GM13976 (cell line): ENCODE results near the gene TAF1B.

Source experiments
- DNase-seq: peaks from one replicate; pipeline ENCODE4 v3.0.0; 2012; ENCODE audit warnings: low spot score
- in situ Hi-C: fragments of 300-500 bp; cut with MboI; formaldehyde crosslinking; loops from one replicate; pipeline ENCODE4 v1.12.0; 2022; ENCODE audit warnings: low sequenced_read_pairs, mixed read lengths, inconsistent platforms; ENCODE audit not compliant: unreplicated experiment
- TF ChIP-seq, protein P1 (sequence below): IDR thresholded peaks from 2 replicates; pipeline ENCODE4 v1.5.1; 2012; ENCODE audit warnings: borderline replicate concordance, mild to moderate bottlenecking; ENCODE audit not compliant: insufficient read depth; ENCODE audit errors: extremely low read depth, missing control alignments, control extremely low read depth

TAF1B gene

DNA sequence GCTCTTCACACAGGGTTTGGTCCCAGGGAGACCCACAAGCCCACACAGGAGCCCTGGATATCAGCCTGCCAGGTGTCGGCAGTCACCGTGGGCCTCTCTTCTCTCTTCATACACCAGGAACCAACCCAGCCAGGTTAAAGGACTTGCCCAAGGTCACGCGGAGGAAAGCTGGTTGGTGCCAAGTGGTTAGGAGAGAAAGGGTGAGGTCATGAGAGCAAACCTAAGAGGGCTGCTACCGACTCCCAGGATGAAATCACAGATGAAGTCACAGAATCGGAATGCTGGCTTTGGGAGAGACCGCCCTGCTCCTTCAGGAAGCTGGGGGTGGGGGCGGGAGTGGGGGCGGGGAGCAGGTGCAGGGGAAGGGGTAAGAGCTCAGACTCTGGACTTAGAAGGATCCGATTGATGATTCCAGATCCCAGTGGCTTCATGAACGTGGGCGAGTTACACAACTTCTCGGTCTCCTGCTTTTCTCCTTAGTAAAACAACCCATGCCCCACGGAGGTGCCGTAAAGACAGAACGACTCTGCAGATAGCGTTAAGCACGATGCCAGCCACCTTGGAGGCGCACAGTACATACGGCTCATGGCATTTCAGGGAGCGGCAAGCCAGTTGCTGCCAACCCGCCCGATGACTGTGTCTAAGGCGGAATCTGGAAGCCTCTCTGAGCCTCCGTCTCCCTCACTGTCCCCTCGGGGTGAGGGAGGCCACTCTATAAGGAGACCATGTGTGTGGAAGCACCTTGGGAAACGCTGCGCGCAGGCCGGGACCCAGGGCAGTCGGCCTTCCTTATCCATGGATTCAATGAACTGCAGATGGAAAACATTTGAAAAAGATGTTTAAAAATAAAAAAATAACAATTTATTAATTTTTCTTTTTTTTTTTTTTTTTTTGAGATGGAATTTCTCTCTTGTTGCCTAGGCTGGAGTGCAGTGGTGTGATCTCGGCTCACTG is 23.0 kb upstream of the TAF1B start:
- no peak for DNase-seq
- TF ChIP-seq, protein P1, sequence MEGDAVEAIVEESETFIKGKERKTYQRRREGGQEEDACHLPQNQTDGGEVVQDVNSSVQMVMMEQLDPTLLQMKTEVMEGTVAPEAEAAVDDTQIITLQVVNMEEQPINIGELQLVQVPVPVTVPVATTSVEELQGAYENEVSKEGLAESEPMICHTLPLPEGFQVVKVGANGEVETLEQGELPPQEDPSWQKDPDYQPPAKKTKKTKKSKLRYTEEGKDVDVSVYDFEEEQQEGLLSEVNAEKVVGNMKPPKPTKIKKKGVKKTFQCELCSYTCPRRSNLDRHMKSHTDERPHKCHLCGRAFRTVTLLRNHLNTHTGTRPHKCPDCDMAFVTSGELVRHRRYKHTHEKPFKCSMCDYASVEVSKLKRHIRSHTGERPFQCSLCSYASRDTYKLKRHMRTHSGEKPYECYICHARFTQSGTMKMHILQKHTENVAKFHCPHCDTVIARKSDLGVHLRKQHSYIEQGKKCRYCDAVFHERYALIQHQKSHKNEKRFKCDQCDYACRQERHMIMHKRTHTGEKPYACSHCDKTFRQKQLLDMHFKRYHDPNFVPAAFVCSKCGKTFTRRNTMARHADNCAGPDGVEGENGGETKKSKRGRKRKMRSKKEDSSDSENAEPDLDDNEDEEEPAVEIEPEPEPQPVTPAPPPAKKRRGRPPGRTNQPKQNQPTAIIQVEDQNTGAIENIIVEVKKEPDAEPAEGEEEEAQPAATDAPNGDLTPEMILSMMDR = no peak
- in situ Hi-C loops = no loop called here

DNA sequence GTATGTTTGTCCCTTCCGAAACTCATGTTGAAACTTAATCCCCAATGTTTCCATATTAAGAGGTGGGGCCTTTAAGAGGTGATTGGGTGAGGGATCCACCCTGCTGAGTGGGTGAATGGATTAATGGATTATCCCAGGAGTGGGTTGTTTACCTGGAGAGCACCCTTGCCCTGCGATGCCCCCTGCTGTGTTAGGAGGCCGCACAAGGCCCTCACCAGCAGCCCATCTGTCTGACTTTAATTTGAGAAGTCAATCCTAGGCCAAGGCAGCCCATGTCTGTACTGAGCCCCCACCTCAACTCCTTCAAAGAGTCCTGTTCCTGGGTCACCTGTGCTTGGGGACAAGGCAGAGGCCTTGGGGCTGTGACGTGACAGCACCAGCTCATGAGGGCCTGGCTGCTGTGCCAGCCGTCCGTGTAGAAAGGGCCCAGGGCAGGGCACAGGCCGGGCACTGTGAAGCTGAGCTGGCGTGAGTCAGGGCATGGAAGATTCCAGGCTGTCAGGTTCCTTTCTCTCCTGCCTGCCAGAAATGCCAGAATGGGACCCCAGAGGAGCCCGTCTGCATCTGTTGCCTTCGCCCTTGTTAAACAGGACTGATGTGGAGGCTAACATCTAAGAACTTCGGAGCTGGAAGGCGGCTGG is 21.3 kb upstream of the TAF1B start:
- no peak for DNase-seq
- in situ Hi-C loops = no loop called here
- TF ChIP-seq, protein P1 = no peak

DNA sequence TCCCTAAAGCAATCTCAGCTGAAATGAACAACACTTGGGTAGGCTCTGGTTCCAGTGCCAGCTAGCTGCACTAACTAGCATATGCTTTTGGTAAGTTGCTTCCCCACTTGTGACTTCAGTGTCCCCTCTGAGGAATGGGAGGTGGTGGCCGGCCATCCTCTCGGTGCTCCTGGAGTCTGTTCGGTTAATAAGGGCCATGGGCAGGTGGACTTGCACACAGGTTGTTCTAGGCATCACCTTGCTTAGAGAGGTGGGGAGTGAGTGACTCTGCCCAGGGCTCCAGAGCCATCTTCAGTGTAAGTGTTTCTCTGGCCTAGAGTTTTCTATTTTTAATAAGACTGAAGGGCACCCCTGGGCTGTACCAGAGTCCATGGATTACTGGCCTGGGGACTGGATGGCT is 18.8 kb upstream of the TAF1B start:
- TF ChIP-seq, protein P1 = no peak
- no peak for DNase-seq
- in situ Hi-C loops = no loop called here

DNA sequence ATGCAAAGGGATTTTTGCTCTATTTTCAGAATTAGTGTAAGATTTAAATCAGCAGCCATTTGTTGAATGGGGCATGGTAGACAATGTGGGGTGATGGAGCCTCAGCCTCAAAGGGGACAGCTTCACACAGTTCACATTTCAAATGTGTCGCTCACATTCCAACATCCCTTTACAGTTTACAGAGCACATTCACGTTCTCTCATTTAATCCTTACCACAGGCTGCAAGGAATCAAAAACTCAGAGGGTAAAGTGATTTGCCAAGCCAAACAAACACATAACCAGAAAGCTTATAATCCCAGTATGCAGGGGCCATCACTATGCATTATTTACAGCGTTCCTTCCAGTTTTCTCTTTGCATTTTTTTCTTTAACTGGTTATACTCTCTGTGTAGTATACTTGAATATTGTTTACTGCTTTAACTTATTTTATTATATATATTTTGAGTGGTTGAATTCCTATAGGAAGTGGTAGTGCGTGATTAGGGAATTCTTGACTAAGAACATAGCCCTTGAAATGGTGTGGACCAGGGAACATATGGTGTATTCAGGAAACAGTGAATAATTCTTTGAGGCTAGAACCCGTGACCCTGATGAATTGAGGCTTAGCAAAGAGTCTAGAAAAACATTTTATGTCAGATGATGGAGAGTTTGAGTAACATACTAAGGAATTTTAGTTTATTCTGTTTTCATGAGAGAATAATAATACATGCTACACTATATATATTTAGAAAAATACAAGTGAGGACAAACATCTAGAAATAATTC is 18.1 kb upstream of the TAF1B start:
- no peak for DNase-seq
- in situ Hi-C loops = no loop called here

DNA sequence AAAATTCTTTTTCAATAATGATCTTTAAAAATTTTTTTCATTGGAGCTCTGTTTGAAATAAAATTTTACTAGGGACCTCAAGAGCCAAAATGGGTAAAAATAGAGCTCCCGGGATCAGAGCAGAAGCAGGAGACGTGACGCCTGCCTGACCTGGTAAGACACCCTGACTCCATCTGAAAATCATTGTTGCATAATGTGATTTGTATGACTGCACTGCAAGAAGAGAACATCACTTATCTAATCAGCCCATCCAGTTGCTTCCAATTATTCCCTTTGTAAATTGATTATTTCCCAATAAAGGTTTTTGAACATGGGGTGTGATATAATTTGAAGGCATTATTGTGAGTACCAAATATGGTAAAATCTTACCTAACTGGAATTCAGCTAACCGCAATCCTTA is 17.1 kb upstream of the TAF1B start:
- TF ChIP-seq, protein P1 = no peak
- in situ Hi-C loops = no loop called here
- DNase-seq = no peak

More for the DNA sequence above, 18.1 kb upstream of the TAF1B start:
- TF ChIP-seq, protein P1 = no peak

DNA sequence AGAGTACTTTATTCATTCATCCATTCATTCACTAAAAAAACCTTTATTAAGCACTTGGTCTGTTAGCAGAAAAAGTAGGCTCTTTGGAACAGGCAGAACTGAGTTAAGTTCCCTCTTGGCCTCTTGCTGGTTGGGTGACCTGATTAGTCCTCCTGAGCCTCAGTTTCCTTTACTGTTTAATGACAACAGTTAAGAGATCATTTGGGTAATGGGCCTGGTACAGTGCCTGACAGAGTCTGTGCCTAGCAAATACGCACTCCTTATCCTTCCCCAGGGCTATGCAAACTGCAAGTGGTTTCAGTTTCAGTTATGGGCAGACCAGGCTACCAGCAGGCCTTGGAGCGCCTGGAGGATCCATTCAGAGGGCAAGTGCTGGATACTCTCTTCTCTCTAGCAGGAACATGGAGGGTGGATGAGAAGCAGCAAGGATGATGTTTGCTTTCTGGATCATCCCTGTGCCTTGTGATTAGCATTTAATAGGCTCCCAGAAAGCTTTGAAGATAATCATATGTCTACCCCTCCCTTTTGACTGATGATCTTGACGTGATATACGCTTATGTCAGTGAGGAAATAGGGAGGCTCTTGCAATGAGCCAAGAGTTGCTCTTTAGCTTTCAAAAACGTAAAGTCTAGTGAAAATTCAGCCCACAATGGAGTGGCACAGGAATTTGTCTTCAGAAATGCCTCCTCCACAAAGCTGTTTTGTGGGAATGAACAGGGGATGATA is 12.4 kb upstream of the TAF1B start:
- TF ChIP-seq, protein P1 = no peak
- no peak for DNase-seq
- in situ Hi-C loops = no loop called here
